ENCODE data around the gene CFAP46. TPM values are rescaled to one million over a fixed set of nuclear protein-coding genes. Genes with fewer than 3 reads are reported as not detected.

The CFAP46 gene
- total and polyA plus RNA-seq, 9 of the 15 experiments (the other 6 are each of a cell fraction or from before 2014, with no cell fraction given), result not detected

DNA sequence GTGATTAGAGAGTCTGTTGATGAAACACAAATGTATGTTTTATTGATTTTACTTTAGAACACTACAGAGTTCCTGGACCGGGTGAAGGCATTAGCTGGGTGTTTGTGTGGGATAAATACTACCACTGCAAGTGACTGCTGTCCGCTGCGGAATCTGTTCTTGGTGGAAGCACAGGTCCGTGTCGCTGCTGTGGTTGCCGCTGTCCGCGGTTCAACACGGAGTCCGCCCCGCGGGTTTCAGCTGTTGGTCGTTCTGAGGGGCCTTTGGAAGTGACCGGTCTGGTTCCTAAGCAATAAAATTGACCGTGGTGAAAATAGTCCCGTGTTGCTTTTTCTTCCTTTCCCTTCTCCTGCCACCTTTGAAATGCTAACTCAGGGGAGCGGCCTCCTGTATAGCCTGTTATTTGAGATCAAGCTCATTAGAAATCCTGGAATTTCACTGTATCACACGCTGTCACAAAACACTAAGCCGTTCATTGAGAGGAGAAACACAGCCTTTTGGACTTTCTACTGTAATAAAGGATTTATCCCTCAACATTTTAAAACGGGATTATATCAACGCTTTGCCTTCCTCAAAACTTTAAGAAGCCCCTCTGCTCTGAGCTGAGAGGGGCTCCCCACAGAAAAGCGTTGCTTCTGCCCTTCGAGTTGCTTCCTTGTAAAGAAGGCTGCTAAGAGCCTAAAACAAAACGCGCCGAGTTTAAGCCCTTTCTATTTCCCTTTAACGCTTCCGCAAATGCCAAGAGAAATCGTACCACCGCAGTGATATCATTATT is 159.0 kb downstream of the CFAP46 start:
- no peak for FAIRE-seq
- Histone ChIP-seq H3K4me3 (no peak overlapping the region), H3K4me1 (replicated peaks in 1 of 2; ENCODE audit: control insufficient read depth in 2 of 2, insufficient read depth in 2 of 2, low read length in 2 of 2) (no peaks in the 10 kb centered on the region), H3K27me3 (ENCODE audit: control insufficient read depth in 2 of 2, insufficient read depth in 2 of 2, low read length in 2 of 2) (no peaks in the 10 kb centered on the region), H2AFZ (ENCODE audit: low read depth, low read length) (no peak overlapping the region), H3K27ac (ENCODE audit: extremely low read depth, low read depth, low read length) (no peak overlapping the region), H3K4me2 (ENCODE audit: insufficient read depth, low read length) (no peak overlapping the region), H3K9me1 (ENCODE audit: control insufficient read depth, insufficient read depth, low read length) (no peaks in the 10 kb centered on the region), H3K9me3 (replicated peaks; ENCODE audit: control insufficient read depth, insufficient read depth, low read depth, low read length) (no peaks in the 10 kb centered on the region), H4K20me1 (replicated peaks; ENCODE audit: control insufficient read depth, insufficient read depth, low read length) (no peaks in the 10 kb centered on the region), H3K79me2 (ENCODE audit: control insufficient read depth, insufficient read depth, low read length) (no peaks in the 10 kb centered on the region), H3K36me3 (ENCODE audit: control insufficient read depth, insufficient read depth, low read length) (no peaks in the 10 kb centered on the region), H3K9ac (ENCODE audit: insufficient read depth in 1 of 2, low read depth in 2 of 2, low read length in 2 of 2) (no peak overlapping the region)
- POLR2A ChIA-PET, result no interaction called here
- in situ Hi-C loops (cut with MboI), result no loop called here
- BruUV-seq (replicated peaks), result no TSS peak
- CTCF ChIA-PET (ENCODE audit: low intra/inter-chr PET ratio), result no interaction called here
- 81% methylated on average over 17 of the region's 30 CpGs for WGBS (ENCODE audit: insufficient coverage, low coverage, missing lambda C conversion rate)
- ATAC-seq, result no peak
- intact Hi-C loops (cut with micrococcal nuclease), result no loop called here
- DNase-seq (ENCODE audit: extremely low read depth in 1 of 4, low spot score in 3 of 4), result no peak
- no peak for TF ChIP-seq SMARCE1 (IDR thresholded peaks at IDR 0.05)
- no peak for TF ChIP-seq KLF1 (tag; IDR thresholded peaks at IDR 0.05)
- no peak for TF ChIP-seq IRF2 (CRISPR knock-in tag; IDR thresholded peaks at IDR 0.05)
- no peak for TF ChIP-seq ZNF407 (IDR thresholded peaks at IDR 0.05; ENCODE audit: low read depth)
- TF ChIP-seq MIER1 (IDR thresholded peaks at IDR 0.05; ENCODE audit: low read depth), result no peak
- no peak for TF ChIP-seq ZNF644 (tag; IDR thresholded peaks at IDR 0.05; ENCODE audit: low read depth)
- no peak for TF ChIP-seq KLF13 (tag; IDR thresholded peaks at IDR 0.05; ENCODE audit: borderline replicate concordance, low read depth)
- TF ChIP-seq FOXK1 (CRISPR knock-in tag; IDR thresholded peaks at IDR 0.05; ENCODE audit: borderline replicate concordance), result no peak
- no peak for TF ChIP-seq ATF2 (CRISPR knock-in tag; IDR thresholded peaks at IDR 0.05)
- TF ChIP-seq TBL1XR1 (IDR thresholded peaks at IDR 0.05; ENCODE audit: low read length in 2 of 2), result no peak
- TF ChIP-seq POLR3G (IDR thresholded peaks at IDR 0.05; ENCODE audit: extremely low read depth, insufficient read length, insufficient replicate concordance), result no peak
